DND-41 (cell line): ENCODE data around the gene CIROP.

Experiments used
- CTCF ChIP-seq: IDR thresholded peaks from 2 replicates; pipeline ENCODE4 v1.5.1; 2012; ENCODE audit warnings: borderline replicate concordance, low read length, moderate library complexity, mild to moderate bottlenecking; ENCODE audit not compliant: poor library complexity, severe bottlenecking; ENCODE audit errors: extremely low read depth
- EZH2 ChIP-seq: IDR thresholded peaks from 3 replicates; pipeline ENCODE4 v1.6.1; 2012; ENCODE audit warnings: borderline replicate concordance, low read depth, mild to moderate bottlenecking, moderate library complexity, low read length, inconsistent platforms; ENCODE audit not compliant: severe bottlenecking

DNA sequence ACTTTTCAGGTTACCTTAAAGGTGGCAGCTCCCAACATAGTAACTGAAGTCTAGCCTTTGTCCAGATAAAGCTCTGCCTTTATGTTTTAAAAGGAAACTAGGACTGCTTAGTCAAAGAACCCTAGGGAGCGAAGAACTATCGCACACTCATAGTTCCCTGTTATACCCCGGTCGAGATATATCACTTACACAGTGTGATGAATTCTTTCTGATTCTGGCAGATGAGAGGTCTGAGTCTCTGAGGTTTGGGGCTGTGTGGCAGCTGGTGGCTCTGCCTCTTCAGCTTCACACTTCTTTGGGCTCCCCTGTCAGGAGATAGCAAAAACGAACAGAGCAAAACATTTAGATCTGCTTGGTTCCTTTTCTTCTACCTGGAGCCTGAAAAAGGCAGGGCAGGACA, 26.8 kb downstream of the CIROP start:
- no peak for TF ChIP-seq CTCF
- no peak for TF ChIP-seq EZH2
